Stimulated activated CD8-positive, alpha-beta memory T cell treated with anti-CD3 and anti-CD28 coated beads, Interleukin-12 subunit alpha, Interleukin-12 subunit beta, amount 100 ng/mL, for 24 hours (primary cell): ENCODE results near the gene ZHX3.

ENCODE experiments used
- DNase-seq: peaks from one replicate; pipeline ENCODE4 v3.0.0-alpha.2; 2020; ENCODE audit errors: extremely low read depth

Gene ZHX3

GRCh38 chr20:41293269-41294037, 24.1 kb downstream of the ZHX3 start:
- no peak for DNase-seq

GRCh38 chr20:41290804-41291389, 26.6 kb downstream of the ZHX3 start:
- DNase-seq: no peak

- DNase-seq: no peak
These were observed 30.2 kb downstream of the ZHX3 start for GRCh38 chr20:41287327-41287726.

- DNase-seq: no peak
These were observed 31.2 kb downstream of the ZHX3 start for GRCh38 chr20:41286240-41286851.

GRCh38 chr20:41279546-41280225, 37.8 kb downstream of the ZHX3 start:
- DNase-seq: no peak

- DNase-seq: no peak
These were observed 38.6 kb downstream of the ZHX3 start for GRCh38 chr20:41278936-41279335.

GRCh38 chr20:41277049-41277448, 40.5 kb downstream of the ZHX3 start:
- no peak for DNase-seq

GRCh38 chr20:41276317-41276751, 41.2 kb downstream of the ZHX3 start:
- DNase-seq: no peak

- DNase-seq: no peak
These were observed 42.2 kb downstream of the ZHX3 start for GRCh38 chr20:41275301-41275731.

GRCh38 chr20:41274152-41274551, 43.4 kb downstream of the ZHX3 start:
- no peak for DNase-seq

GRCh38 chr20:41273445-41273844, 44.1 kb downstream of the ZHX3 start:
- no peak for DNase-seq

GRCh38 chr20:41272339-41272738, 45.2 kb downstream of the ZHX3 start:
- DNase-seq: no peak

GRCh38 chr20:41268917-41269652, 48.4 kb downstream of the ZHX3 start:
- DNase-seq: no peak

- no peak for DNase-seq
These were observed 49.1 kb downstream of the ZHX3 start for GRCh38 chr20:41268402-41268801.

GRCh38 chr20:41265938-41266337, 51.6 kb downstream of the ZHX3 start:
- no peak for DNase-seq

GRCh38 chr20:41264819-41265218, 52.7 kb downstream of the ZHX3 start:
- no peak for DNase-seq

GRCh38 chr20:41261790-41262717, 55.5 kb downstream of the ZHX3 start:
- DNase-seq: no peak

GRCh38 chr20:41261260-41261659, 56.3 kb downstream of the ZHX3 start:
- DNase-seq: no peak

- no peak for DNase-seq
These were observed 56.8 kb downstream of the ZHX3 start for GRCh38 chr20:41260734-41261220.

GRCh38 chr20:41259309-41259708, 58.2 kb downstream of the ZHX3 start:
- DNase-seq: no peak
